ENCODE data around the gene STX3. TPM values are rescaled to one million over a fixed set of nuclear protein-coding genes. Genes with fewer than 3 reads are reported as not detected.
"Not testable (repeated sequence)": the region's sequence is repeated elsewhere in the genome, so short reads cannot be mapped to it uniquely, and the experiment has no call there.

Gene STX3
- total RNA-seq, 2 donors from 2014 or later = 25.7 to 32.2 TPM

GRCh38 chr11:59778122-59778521, 22.9 kb downstream of the STX3 start:
- DNase-seq (ENCODE audit: low spot score) (no peak), ATAC-seq (ENCODE audit: insufficient number of reproducible peaks, low FRiP score, low read depth) (no peak)
- Histone ChIP-seq H3K36me3 (peaks cover 20% of the 10 kb centered on the region), H3K4me3 (no peak overlapping the region), H3K27ac (peak overlapping the region; percentile 40 to 61), H3K27me3 (replicated peaks; ENCODE audit: insufficient read depth) (no peaks in the 10 kb centered on the region), H3K4me1 (ENCODE audit: control insufficient read depth in 1 of 2, low read depth in 2 of 2) (peaks cover 6 to 18% of the 10 kb centered on the region in 2 donors), H3K9me3 (no peaks in the 10 kb centered on the region)
- no peak for TF ChIP-seq CTCF (IDR thresholded peaks at IDR 0.05)

- peak overlapping the region in 1 of 2 donors; percentile 61 for H3K27ac ChIP-seq
- no peak for TF ChIP-seq CTCF (IDR thresholded peaks at IDR 0.05)
- H3K4me1 ChIP-seq (ENCODE audit: control insufficient read depth in 1 of 2, low read depth in 2 of 2) = peaks cover 6 to 18% of the 10 kb centered on the region in 2 donors
- H3K36me3 ChIP-seq = peaks cover 10% of the 10 kb centered on the region
- DNase-seq (ENCODE audit: low spot score) (no peak), ATAC-seq (ENCODE audit: insufficient number of reproducible peaks, low FRiP score, low read depth) (no peak)
- no peak overlapping the region for H3K4me3 ChIP-seq
- no peaks in the 10 kb centered on the region for H3K9me3 ChIP-seq
- no peaks in the 10 kb centered on the region for H3K27me3 ChIP-seq (replicated peaks; ENCODE audit: insufficient read depth)
Measured at GRCh38 chr11:59779487-59779886, 24.3 kb downstream of the STX3 start.

DNA sequence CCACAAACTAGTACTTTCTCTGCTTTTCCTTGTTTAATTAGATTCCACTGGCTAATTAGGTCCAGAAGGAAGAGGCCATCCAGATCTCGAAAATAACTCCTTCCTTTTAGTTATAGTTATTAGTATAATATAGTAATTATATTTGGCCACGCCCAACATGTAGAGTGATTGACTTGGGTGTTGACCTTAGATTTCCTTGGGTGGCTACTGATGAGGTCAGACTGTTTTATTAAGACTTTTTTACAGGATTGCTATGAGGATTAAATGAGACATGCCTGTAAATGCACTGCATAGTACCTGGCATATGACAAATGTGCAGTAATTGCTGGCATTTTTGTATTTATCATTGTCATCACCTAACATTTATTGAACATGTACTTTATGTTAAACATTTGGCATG, 26.9 kb downstream of the STX3 start:
- H3K4me1 ChIP-seq (ENCODE audit: control insufficient read depth in 1 of 2, low read depth in 2 of 2) = peaks cover 14 to 26% of the 10 kb centered on the region in 2 donors
- no peaks in the 10 kb centered on the region for H3K9me3 ChIP-seq
- H3K27ac ChIP-seq = no peak overlapping the region
- H3K4me3 ChIP-seq = no peak overlapping the region
- H3K36me3 ChIP-seq = no peaks in the 10 kb centered on the region
- no peaks in the 10 kb centered on the region for H3K27me3 ChIP-seq (replicated peaks; ENCODE audit: insufficient read depth)
- ATAC-seq (ENCODE audit: insufficient number of reproducible peaks, low FRiP score, low read depth) (no peak), DNase-seq (ENCODE audit: low spot score) (no peak)
- no peak for TF ChIP-seq CTCF (IDR thresholded peaks at IDR 0.05)

DNA sequence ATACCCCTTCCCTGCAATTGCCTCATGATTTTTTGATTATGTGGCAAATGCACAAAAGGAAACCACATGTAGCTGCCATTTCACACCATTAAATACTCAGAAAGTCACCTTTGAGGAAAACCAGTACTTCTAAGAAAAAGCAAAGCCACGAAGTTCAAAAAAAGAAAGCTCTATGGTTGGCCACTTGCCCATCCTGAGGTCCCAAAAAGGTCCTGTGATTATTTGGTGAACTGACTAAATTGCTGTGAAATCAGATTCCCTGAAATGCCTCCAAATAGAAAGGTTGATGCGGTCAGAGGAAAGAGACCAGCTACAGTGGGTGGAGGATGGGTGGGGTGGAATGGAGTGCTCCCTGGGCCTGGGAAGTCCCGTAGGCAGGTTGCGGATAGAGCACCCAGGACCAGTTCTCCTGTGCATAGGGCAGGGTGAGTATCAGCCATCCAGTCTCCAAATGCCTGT, 28.5 kb downstream of the STX3 start:
- DNase-seq (ENCODE audit: low spot score) (no peak), ATAC-seq (ENCODE audit: insufficient number of reproducible peaks, low FRiP score, low read depth) (no peak)
- no peak overlapping the region for H3K27ac ChIP-seq
- no peak for TF ChIP-seq CTCF (IDR thresholded peaks at IDR 0.05)
- no peak overlapping the region for H3K4me3 ChIP-seq
- H3K27me3 ChIP-seq (replicated peaks; ENCODE audit: insufficient read depth) = no peaks in the 10 kb centered on the region
- H3K36me3 ChIP-seq = no peaks in the 10 kb centered on the region
- H3K9me3 ChIP-seq = no peaks in the 10 kb centered on the region
- peaks cover 10 to 24% of the 10 kb centered on the region in 2 donors for H3K4me1 ChIP-seq (ENCODE audit: control insufficient read depth in 1 of 2, low read depth in 2 of 2)

GRCh38 chr11:59784441-59784840, 29.3 kb downstream of the STX3 start:
- not testable (repeated sequence) for H3K36me3 ChIP-seq; H3K4me3 ChIP-seq; ATAC-seq (ENCODE audit: insufficient number of reproducible peaks, low FRiP score, low read depth); DNase-seq (ENCODE audit: low spot score); H3K9me3 ChIP-seq; H3K27me3 ChIP-seq (replicated peaks; ENCODE audit: insufficient read depth); H3K27ac ChIP-seq
- peaks cover 10 to 20% of the 10 kb centered on the region in 2 donors for H3K4me1 ChIP-seq (ENCODE audit: control insufficient read depth in 1 of 2, low read depth in 2 of 2)

DNA sequence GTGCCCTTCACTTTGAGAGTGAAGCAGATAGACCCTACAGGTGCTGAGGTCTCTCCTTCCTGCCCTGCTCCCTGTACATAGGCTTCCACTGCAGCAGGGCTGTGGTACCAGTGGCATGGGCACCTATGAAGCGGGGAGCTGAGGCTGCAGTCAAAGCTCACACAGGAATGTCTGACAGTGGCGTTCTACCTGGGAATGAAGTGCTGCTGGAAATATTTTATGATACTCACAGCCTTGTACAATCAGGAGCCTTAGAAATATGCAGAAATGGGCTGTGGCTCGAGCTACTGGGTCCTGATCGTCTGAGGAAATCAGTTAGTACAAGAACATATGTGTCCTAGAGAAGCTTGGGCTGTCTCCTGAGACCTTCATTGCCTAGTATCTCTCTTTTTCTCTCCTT, 30.6 kb downstream of the STX3 start:
- peaks cover 5% of the 10 kb centered on the region for H3K36me3 ChIP-seq
- DNase-seq (ENCODE audit: low spot score) = no peak
- TF ChIP-seq CTCF (IDR thresholded peaks at IDR 0.05) = no peak
- H3K4me3 ChIP-seq = no peak overlapping the region
- H3K27ac ChIP-seq = no peak overlapping the region
- H3K9me3 ChIP-seq = no peaks in the 10 kb centered on the region
- ATAC-seq (ENCODE audit: insufficient number of reproducible peaks, low FRiP score, low read depth) = no peak
- no peaks in the 10 kb centered on the region for H3K27me3 ChIP-seq (replicated peaks; ENCODE audit: insufficient read depth)
- H3K4me1 ChIP-seq (ENCODE audit: control insufficient read depth in 1 of 2, low read depth in 2 of 2) = peaks cover 10 to 20% of the 10 kb centered on the region in 2 donors

All from thoracic aorta (tissue), 2 donors.